Epidermal melanocyte (primary cell): ENCODE results near the gene ZBTB32.
"Not testable (repeated sequence)": the region's sequence is repeated elsewhere in the genome, so short reads cannot be mapped to it uniquely, and the experiment has no call there.

Experiments used
- DNase-seq: peaks from one replicate; pipeline ENCODE4 v3.0.0; 2011; ENCODE audit warnings: low spot score; ENCODE audit not compliant: insufficient read length

ZBTB32 gene

GRCh38 chr19:35720163-35720524 is 15.8 kb downstream of the ZBTB32 start:
- DNase-seq: no peak

- no peak for DNase-seq
Observed at GRCh38 chr19:35720648-35721047, 16.3 kb downstream of the ZBTB32 start.

DNA sequence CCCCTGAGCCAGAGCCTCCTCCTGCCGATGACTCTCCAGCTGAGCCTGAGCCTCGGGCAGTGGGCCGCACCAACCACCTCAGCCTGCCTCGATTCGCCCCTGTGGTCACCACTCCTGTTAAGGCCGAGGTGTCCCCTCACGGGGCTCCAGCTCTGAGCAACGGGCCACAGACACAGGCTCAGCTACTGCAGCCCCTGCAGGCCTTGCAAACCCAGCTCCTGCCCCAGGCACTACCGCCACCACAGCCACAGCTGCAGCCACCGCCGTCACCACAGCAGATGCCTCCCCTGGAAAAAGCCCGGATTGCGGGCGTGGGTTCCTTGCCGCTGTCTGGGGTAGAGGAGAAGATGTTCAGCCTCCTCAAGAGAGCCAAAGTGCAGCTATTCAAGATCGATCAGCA is 17.0 kb downstream of the ZBTB32 start:
- DNase-seq: peak; percentile 13

- no peak for DNase-seq
Observed at GRCh38 chr19:35722461-35722860, 18.1 kb downstream of the ZBTB32 start.

GRCh38 chr19:35722897-35723296 is 18.5 kb downstream of the ZBTB32 start:
- peak; percentile 10 for DNase-seq

- DNase-seq: no peak
Observed at GRCh38 chr19:35723671-35724070, 19.3 kb downstream of the ZBTB32 start.

GRCh38 chr19:35724132-35724531 is 19.8 kb downstream of the ZBTB32 start:
- not testable (repeated sequence) for DNase-seq

- no peak for DNase-seq
Observed at GRCh38 chr19:35724560-35724959, 20.2 kb downstream of the ZBTB32 start.

DNA sequence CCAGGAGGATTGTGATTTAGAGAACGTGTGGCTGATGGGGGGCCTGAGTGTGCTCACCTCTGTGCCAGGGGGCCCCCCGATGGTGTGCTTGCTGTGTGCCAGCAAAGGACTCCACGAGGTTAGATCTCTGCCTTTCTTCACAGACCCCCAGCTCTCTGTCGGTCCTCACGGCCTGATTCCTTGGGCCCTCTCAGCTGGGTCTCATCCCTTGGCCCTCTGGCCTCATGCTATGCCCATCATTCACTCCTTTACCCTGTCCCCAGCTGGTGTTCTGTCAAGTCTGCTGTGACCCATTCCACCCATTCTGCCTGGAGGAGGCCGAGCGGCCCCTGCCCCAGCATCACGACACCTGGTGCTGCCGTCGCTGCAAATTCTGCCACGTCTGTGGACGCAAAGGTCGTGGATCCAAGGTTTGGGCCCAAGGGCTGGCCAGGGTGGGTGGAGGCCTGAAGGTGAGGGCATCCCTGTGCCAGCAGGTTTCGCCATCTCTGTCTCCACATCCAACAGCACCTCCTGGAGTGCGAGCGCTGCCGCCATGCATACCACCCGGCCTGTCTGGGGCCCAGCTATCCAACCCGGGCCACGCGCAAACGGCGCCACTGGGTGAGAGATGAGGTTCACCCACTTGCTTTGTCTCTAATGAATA is 21.0 kb downstream of the ZBTB32 start:
- peak; percentile 10 for DNase-seq

DNA sequence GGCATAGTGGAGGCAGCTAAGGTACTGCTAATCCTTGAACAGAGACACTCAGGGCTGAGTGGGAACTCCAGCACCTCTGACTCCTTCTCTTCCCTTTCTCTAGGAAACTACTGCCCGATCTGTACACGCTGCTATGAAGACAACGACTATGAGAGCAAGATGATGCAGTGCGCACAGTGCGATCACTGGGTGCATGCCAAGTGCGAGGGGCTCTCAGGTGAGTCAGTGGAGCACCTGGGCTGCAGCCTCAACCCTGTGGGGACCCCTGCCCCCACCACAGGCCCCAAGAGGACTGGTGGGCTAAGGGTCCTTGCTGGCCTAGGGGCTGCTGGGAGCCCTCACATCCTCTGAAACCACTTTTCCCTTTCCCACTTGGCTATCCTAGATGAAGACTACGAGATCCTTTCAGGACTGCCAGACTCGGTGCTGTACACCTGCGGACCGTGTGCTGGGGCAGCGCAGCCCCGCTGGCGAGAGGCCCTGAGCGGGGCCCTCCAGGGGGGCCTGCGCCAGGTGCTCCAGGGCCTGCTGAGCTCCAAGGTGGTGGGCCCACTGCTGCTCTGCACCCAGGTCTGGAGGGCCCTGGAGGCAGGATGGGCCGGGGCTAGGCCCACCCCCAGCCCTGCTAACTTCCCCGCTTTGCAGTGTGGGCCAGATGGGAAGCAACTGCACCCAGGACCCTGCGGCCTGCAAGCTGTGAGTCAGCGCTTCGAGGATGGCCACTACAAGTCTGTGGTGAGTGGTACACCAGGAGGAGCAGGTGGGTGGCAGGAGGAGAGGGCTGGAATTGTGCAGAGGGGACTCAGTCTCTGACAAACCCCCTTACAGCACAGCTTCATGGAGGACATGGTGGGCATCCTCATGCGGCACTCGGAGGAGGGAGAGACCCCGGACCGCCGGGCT is 22.9 kb downstream of the ZBTB32 start:
- DNase-seq: peak; percentile 8

DNA sequence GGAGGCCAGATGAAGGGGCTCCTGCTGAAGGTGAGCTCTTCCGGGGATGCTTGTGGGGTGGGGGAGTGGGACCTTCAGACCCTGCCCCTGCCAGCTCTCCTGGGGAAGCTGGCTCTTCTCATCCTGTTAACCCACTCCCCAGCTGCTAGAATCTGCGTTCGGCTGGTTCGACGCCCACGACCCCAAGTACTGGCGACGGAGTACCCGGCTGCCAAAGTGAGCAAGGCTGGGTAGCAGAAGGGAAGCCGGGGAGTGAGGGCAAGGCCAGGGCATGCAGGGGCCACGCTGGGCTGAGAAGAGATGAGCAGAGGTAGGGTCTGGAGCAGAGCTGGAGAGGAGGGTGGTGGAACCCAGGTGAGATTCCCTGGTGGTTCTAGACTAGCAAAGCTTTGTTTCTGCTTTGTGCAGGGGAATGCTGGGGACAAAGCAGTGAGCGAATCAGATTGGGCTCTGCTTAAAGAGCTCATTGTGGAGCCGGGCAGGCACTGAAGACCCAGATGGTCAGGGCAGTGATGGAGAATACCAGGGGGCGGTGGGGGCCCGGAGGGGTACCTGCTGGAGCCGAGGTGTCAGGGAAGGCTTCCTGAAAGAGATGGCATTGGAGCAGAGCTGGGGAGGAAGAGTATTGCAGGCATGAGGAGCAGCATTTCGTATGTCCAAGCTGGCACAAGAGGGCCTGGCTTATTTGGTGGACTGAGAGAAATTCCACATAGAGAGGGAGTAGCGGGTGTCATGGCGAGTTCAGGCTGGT is 23.8 kb downstream of the ZBTB32 start:
- peak; percentile 4 for DNase-seq

- DNase-seq: peak; percentile 5
Observed at GRCh38 chr19:35729021-35729420, 24.7 kb downstream of the ZBTB32 start.

GRCh38 chr19:35729763-35730162 is 25.4 kb downstream of the ZBTB32 start:
- DNase-seq: no peak

GRCh38 chr19:35730326-35730725 is 26.0 kb downstream of the ZBTB32 start:
- DNase-seq: peak; percentile 10

DNA sequence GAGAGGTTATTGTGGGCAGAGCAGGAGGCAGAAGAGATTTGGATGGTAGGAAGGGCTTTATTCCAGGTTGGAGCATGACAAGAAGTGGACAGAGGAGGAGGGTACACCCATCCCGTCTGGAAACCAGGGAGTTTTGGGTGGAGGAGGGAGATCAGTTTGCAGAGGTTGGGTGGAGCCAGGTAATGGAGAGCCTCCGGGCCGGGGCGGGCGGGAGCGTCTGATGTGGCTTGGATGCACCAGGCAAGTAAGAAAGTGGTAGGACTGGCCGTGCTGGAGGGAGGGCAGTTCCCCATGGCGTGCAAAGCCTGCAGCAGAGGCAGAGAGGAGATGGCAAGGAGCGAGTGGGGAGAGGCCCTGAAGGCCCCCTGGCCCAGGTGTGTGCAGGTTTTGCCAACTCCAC is 27.0 kb downstream of the ZBTB32 start:
- DNase-seq: no peak

DNA sequence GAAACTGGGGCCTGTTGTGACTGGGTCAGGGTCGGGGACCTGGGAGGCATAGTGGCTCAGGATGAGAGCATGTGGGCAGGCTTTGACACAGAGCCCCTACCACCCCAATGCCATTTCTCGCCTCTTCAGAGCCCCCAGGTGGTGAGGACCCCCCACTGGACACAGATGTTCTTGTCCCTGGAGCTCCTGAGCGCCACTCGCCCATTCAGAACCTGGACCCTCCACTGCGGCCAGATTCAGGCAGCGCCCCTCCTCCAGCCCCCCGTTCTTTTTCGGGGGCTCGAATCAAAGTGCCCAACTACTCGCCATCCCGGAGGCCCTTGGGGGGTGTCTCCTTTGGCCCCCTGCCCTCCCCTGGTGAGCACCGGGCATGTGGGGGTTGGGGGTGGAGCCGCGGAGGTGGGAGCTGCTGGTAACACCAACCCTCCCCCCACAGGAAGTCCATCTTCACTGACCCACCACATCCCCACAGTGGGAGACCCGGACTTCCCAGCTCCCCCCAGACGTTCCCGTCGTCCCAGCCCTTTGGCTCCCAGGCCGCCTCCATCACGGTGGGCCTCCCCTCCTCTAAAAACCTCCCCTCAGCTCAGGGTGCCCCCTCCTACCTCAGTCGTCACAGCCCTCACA is 27.5 kb downstream of the ZBTB32 start:
- DNase-seq: peak; percentile 8

GRCh38 chr19:35732540-35733179 is 28.3 kb downstream of the ZBTB32 start:
- peak; percentile 1 for DNase-seq

DNA sequence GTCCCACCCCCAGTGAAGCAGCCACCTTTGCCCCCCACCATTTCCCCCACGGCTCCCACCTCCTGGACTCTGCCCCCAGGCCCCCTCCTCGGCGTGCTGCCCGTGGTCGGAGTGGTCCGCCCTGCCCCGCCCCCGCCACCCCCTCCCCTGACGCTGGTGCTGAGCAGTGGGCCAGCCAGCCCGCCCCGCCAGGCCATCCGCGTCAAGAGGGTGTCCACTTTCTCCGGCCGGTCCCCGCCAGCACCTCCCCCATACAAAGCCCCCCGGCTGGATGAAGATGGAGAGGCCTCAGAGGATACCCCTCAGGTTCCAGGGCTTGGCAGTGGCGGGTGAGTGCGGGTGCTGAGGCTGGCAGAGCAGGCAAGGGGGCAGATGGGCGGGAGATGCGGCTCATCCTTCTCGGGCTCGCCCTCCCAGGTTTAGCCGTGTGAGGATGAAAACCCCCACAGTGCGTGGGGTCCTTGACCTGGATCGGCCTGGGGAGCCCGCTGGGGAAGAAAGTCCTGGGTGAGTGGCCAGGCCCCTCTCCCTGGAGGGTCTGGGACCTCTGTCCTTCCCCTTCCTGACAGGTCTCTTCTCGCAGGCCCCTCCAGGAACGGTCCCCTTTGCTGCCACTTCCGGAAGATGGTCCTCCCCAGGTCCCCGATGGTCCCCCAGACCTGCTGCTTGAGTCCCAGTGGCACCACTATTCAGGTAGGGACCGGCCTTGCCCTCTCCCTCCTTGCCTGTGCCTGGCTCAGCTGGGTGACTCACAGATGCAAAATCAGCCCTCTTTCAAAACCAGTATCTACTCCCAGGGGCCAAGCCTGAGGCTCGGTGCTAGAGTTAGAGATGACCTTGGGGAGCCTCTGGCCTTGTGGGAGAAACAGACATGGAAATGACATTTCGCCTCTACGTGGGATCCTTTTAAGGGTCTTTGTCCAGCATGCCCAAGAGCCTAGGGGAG is 29.1 kb downstream of the ZBTB32 start:
- no peak for DNase-seq

DNA sequence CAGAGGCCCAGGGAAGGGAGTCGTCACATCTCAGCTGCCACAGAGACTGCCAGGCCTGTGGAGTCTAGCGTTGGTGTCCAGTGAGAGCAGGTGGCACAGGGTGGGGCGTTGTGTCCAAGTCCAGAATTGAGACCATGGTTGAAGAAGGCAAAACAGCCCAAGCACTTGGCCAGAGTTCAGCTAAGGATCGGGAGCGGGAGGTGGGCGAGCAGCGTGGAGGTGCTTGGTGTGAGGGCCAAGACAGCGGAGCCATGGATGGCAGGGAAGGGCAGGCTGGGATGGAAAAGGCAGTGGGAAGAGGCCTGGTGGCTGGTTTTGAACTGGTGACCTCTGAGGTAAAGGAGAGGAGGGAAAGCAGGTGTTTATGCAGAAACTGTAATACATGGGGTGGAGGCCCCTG is 29.9 kb downstream of the ZBTB32 start:
- no peak for DNase-seq

GRCh38 chr19:35734889-35735288 is 30.5 kb downstream of the ZBTB32 start:
- no peak for DNase-seq
